HAP-1 (cell line): ENCODE results near the gene SMG1.
"Not testable (repeated sequence)": the region's sequence is repeated elsewhere in the genome, so short reads cannot be mapped to it uniquely, and the experiment has no call there.

ENCODE experiments used
- DNase-seq, 2 experiments: peaks; one replicate each; pipeline ENCODE4 v3.0.0-alpha.2; 2016 to 2020; ENCODE audit warnings: low spot score in 2 of 2
- H3K27me3 ChIP-seq: fragments of 250-450 bp; sonication (Bioruptor Pico); 2 replicates; pipeline ENCODE4 v1.5.1; 2020; ENCODE audit warnings: low read depth, mild to moderate bottlenecking, moderate library complexity
- H3K36me3 ChIP-seq: fragments of 250-450 bp; sonication (Bioruptor Pico); replicated peaks from 2 replicates; pipeline ENCODE4 v1.5.1; 2020; ENCODE audit warnings: mild to moderate bottlenecking
- H3K4me1 ChIP-seq: fragments of 250-450 bp; sonication (Bioruptor Pico); 2 replicates; pipeline ENCODE4 v1.5.1; 2020; ENCODE audit warnings: mild to moderate bottlenecking
- H3K4me3 ChIP-seq: fragments of 250-450 bp; sonication (Bioruptor Pico); 2 replicates; pipeline ENCODE4 v1.5.1; 2020; ENCODE audit warnings: mild to moderate bottlenecking, moderate library complexity
- H3K9me3 ChIP-seq: fragments of 250-450 bp; sonication (Bioruptor Pico); 2 replicates; pipeline ENCODE4 v1.5.1; 2020; ENCODE audit warnings: mild to moderate bottlenecking, moderate library complexity
- in situ Hi-C: fragments of 300-500 bp; cut with MboI; formaldehyde crosslinking; loops from 3 replicates; pipeline ENCODE4 v1.14.3; 2020; ENCODE audit warnings: low sequenced_read_pairs, inconsistent platforms, mixed read lengths

SMG1 gene

GRCh38 chr16:18772171-18772570 is 154.0 kb downstream of the SMG1 start:
- H3K27me3 ChIP-seq, DNase-seq, H3K36me3 ChIP-seq, in situ Hi-C loops, H3K4me1 ChIP-seq, H3K9me3 ChIP-seq, H3K4me3 ChIP-seq: not testable (repeated sequence)

DNA sequence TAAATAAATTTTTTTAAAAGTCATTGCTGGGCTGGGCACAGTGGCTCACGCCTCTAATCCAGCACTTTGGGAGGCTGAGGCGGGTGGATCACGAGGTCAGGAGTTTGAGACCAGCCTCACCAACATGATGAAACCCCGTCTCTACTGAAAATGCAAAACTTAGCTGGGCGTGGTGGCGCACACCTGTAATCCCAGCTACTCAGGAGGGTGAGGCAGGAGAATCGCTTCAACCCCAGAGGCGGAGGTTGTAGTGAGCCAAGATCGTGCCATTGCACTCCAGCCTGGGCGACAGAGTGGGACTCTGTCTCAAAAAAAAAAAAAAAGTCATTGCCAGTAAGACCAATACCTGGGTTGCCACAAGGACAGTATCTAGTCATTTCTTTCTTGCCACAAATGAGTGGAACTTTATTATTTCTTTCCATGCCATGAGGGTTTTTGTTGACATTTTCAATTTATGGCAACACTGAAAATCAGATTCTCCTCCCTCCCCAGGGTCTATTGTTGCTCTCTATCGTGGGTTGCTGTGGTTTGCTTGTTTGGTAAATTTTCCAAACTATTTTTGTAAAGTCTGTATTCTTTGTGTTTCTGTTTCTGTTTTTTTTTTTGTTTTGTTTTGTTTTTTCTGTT is 155.8 kb downstream of the SMG1 start:
- in situ Hi-C loops, H3K9me3 ChIP-seq, DNase-seq, H3K36me3 ChIP-seq, H3K4me3 ChIP-seq, H3K27me3 ChIP-seq, H3K4me1 ChIP-seq: not testable (repeated sequence)

- H3K9me3 ChIP-seq, in situ Hi-C loops, DNase-seq, H3K4me1 ChIP-seq, H3K36me3 ChIP-seq, H3K4me3 ChIP-seq, H3K27me3 ChIP-seq: not testable (repeated sequence)
Observed at GRCh38 chr16:18767217-18767616, 159.0 kb downstream of the SMG1 start.

- H3K27me3 ChIP-seq, in situ Hi-C loops, H3K4me3 ChIP-seq, H3K9me3 ChIP-seq, DNase-seq, H3K36me3 ChIP-seq, H3K4me1 ChIP-seq: not testable (repeated sequence)
Observed at GRCh38 chr16:18762713-18763112, 163.5 kb downstream of the SMG1 start.

DNA sequence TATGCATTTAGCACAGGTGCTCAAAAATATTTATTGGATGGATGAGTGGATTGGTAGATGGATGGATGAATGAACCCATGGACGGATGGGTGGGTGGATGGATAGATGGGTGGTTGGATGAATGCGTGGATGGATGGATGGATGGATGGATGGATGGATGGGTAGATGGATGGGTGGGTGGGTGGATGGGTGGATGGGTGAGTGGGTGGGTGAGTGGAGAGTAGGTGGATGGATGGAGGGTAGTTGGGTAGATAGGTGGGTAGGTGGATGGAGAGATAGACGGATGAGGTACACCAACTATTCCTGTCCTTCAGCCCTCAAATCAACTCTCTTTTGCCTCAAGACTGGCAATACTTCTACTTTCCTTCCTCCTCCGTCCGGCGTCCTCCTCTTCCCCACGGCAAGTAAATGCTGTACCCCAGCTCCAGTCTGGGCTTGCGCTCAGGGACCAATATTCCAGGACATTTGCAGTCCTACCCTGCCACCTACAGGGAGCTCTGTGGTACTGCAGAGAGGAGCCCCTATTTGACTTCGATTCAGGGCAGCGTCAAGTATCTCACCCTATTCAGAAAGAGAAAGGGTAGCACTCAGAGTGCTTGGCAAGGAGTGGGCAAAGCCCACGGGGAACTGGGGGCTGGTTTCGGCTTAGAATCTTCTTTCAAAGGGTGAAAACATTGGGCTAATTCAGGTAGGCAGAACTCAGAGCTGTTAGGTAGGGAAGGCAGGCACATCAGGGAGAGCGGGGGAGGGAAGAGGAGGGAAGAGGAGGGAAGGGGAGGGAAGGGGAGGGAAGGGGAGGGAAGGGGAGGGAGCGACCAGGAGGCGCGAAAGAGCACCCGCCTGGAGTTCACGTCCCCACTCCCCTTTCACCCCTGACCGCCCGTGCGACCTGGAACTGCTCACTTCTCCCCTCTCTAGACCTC is 166.3 kb downstream of the SMG1 start:
- H3K36me3 ChIP-seq, H3K4me1 ChIP-seq, in situ Hi-C loops, H3K27me3 ChIP-seq, H3K9me3 ChIP-seq, H3K4me3 ChIP-seq: not testable (repeated sequence)
- DNase-seq, result peak in 1 of 2 experiments; percentile 53

- DNase-seq, H3K4me1 ChIP-seq, in situ Hi-C loops: not testable (repeated sequence)
Observed at GRCh38 chr16:18757960-18758660, 168.1 kb downstream of the SMG1 start.

GRCh38 chr16:18756639-18757038 is 169.6 kb downstream of the SMG1 start:
- H3K4me3 ChIP-seq, DNase-seq, in situ Hi-C loops: not testable (repeated sequence)

More at GRCh38 chr16:18757960-18758660, 168.1 kb downstream of the SMG1 start:
- not testable (repeated sequence) for H3K9me3 ChIP-seq, H3K4me3 ChIP-seq, H3K27me3 ChIP-seq, H3K36me3 ChIP-seq

More at GRCh38 chr16:18756639-18757038, 169.6 kb downstream of the SMG1 start:
- H3K36me3 ChIP-seq, H3K9me3 ChIP-seq, H3K27me3 ChIP-seq, H3K4me1 ChIP-seq: not testable (repeated sequence)
